Measurements from ENCODE around the gene SLC14A1. TPM values are rescaled to one million over a fixed set of nuclear protein-coding genes. Genes with fewer than 3 reads are reported as not detected.

SLC14A1 gene
- total RNA-seq, 2 donors from 2014 or later = 3.6 to 12.5 TPM

DNA sequence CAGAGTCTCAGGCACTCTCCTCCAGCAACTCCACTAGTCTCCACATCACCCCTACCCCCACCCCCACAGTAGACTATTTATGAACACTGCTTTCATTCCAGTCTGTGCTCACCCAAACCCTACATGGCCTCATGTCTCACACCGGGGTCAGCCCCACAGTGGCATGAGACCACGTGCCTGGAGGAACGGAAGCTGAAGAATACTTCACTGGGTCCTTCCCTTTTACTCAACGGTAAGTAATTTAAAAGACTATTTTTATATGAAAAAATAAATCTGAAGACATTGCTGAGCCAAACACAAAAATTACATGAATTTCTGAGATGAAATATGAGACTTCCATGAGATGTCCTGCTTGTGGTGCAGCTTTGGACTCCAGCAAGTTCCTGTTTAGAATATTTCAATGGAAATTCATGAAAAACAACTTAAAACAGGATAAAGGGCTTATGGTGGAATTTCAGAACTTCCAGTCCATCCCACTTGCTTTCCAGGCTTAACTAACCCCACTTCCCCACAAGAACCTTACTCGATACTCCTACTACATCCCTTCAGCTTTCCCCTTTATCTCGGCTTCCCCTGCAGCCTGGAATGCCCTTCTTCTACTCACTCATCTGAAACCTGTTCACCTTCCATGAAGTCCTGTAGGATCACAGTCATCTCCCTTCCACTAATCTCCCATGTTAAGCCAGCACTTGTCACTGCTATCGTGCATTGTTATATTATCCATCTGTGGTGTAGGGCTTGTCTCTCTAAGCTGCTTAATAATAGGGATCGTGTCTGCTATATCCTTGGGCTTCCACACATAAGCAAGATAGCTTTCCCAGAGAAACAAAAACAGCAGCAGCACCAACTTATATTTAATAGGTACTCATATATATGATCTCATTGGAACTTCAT lies 47.9 kb downstream of the SLC14A1 start:
- Histone ChIP-seq H3K36me3 (replicated peaks in 1 of 2; ENCODE audit: insufficient read depth in 1 of 2, low read depth in 2 of 2) (no peaks in the 10 kb centered on the region), H3K4me1 (no peaks in the 10 kb centered on the region), H3K27ac (no peak overlapping the region), H3K9me3 (no peaks in the 10 kb centered on the region), H3K4me3 (no peak overlapping the region), H3K27me3 (no peaks in the 10 kb centered on the region)
- ATAC-seq = no peak
- WGBS, 2 donors = 72 to 74% methylated on average over 8 of the region's 8 CpGs
- intact Hi-C loops (cut with DNase I) = no loop called here
- no peak for TF ChIP-seq POLR2A (IDR thresholded peaks at IDR 0.05)
- TF ChIP-seq, protein P1, sequence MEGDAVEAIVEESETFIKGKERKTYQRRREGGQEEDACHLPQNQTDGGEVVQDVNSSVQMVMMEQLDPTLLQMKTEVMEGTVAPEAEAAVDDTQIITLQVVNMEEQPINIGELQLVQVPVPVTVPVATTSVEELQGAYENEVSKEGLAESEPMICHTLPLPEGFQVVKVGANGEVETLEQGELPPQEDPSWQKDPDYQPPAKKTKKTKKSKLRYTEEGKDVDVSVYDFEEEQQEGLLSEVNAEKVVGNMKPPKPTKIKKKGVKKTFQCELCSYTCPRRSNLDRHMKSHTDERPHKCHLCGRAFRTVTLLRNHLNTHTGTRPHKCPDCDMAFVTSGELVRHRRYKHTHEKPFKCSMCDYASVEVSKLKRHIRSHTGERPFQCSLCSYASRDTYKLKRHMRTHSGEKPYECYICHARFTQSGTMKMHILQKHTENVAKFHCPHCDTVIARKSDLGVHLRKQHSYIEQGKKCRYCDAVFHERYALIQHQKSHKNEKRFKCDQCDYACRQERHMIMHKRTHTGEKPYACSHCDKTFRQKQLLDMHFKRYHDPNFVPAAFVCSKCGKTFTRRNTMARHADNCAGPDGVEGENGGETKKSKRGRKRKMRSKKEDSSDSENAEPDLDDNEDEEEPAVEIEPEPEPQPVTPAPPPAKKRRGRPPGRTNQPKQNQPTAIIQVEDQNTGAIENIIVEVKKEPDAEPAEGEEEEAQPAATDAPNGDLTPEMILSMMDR (IDR thresholded peaks at IDR 0.05) = no peak
- DNase-seq = no peak

DNA sequence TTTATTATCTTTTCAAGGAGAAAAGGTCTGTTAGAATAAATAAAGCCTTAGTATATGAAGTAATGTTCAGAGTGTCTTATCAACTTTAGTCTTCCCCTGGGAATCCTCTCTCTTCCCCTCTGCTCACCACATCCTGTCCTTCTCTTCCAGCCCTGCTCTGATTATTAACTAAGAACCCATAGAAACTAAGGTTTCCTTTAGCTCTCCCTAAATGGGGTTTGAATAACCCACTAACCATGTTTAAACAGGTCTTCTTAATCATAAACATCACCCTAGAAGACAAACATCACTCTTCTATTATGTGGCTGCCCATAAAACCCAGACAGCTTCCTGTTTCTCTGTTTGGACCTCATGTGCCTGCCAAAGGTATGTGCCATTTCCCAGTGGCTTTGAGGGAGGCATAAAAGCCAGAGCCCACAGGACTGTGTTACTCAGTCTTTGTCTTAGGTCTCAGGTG lies 50.1 kb downstream of the SLC14A1 start:
- TF ChIP-seq POLR2A (IDR thresholded peaks at IDR 0.05) = no peak
- TF ChIP-seq, protein P1 (IDR thresholded peaks at IDR 0.05) = no peak
- no peak for ATAC-seq
- H3K27me3 ChIP-seq = no peaks in the 10 kb centered on the region
- DNase-seq = no peak
- intact Hi-C loops (cut with DNase I) = no loop called here
- H3K9me3 ChIP-seq = no peaks in the 10 kb centered on the region
- H3K27ac ChIP-seq = no peak overlapping the region
- no peak overlapping the region for H3K4me3 ChIP-seq
- no peaks in the 10 kb centered on the region for H3K36me3 ChIP-seq (replicated peaks in 1 of 2; ENCODE audit: insufficient read depth in 1 of 2, low read depth in 2 of 2)
- H3K4me1 ChIP-seq = no peaks in the 10 kb centered on the region

DNA sequence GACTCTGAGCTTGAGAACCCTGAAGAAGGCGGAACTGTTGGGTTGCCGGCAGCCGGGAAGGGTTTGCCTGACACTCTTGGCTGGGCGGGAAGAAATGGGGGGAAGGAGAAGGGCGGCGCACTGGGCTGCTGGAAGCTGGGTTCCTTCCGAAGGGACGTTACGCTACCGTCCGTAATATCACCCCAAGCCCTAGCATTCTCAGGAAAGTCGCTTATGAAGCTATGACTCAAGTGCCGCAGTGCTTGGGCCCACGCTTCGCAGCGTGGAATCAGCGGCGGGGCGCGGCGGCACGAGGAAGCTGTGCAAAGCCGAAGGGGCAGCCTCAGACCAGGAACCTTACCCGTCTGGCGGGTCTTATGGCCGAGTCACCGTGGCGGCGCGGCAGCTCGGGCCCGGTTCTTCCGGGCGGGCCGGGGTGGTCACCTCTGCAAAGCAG lies 51.3 kb downstream of the SLC14A1 start:
- ATAC-seq (peak; percentile 93), DNase-seq (peak; percentile 66 to 79 (median 76))
- peak in 2 of 3 donors; percentile 53 to 59 for TF ChIP-seq POLR2A (IDR thresholded peaks at IDR 0.05)
- TF ChIP-seq, protein P1 (IDR thresholded peaks at IDR 0.05) = no peak
- WGBS, 2 donors = 6 to 27% methylated on average over 35 of the region's 35 CpGs
- Histone ChIP-seq H3K9me3 (no peaks in the 10 kb centered on the region), H3K27me3 (no peaks in the 10 kb centered on the region), H3K4me3 (peak overlapping the region; percentile 18 to 20), H3K36me3 (replicated peaks in 1 of 2; ENCODE audit: insufficient read depth in 1 of 2, low read depth in 2 of 2) (no peaks in the 10 kb centered on the region), H3K27ac (peak overlapping the region in 3 of 4 donors; percentile 5 to 50 (median 49)), H3K4me1 (no peaks in the 10 kb centered on the region)
- intact Hi-C loops (cut with DNase I) = no loop called here

DNA sequence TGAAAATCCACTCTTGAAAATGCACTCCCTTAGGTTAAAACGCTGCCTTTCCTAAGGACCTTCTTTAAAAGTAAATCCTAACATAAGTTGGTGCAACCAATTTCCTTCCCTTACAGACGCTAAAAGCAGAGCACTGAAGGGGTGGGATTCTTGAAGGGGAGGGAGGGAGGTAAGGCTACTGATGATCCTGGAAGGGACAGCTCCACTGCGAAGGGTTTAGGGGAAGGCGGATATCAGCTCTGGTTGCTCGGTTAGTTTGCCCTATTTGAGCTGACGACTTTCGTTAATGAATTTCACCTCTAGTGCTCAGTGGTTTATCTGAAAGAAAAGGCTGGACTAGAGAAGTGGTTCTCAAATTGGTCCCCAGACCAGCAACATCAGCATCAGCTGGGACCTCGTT lies 51.8 kb downstream of the SLC14A1 start:
- H3K4me3 ChIP-seq = peak overlapping the region; percentile 18 to 20
- TF ChIP-seq POLR2A (IDR thresholded peaks at IDR 0.05) = no peak
- TF ChIP-seq, protein P1 (IDR thresholded peaks at IDR 0.05) = no peak
- no peaks in the 10 kb centered on the region for H3K36me3 ChIP-seq (replicated peaks in 1 of 2; ENCODE audit: insufficient read depth in 1 of 2, low read depth in 2 of 2)
- H3K27me3 ChIP-seq = no peaks in the 10 kb centered on the region
- H3K9me3 ChIP-seq = no peaks in the 10 kb centered on the region
- WGBS, 2 donors = 51 to 65% methylated on average over 8 of the region's 8 CpGs
- peak overlapping the region in 2 of 4 donors; percentile 49 to 50 for H3K27ac ChIP-seq
- DNase-seq (no peak), ATAC-seq (peak; percentile 3)
- no peaks in the 10 kb centered on the region for H3K4me1 ChIP-seq
- intact Hi-C loops (cut with DNase I) = no loop called here
